Spleen (tissue), 11 donors: Measurements from ENCODE around the gene STK33. TPM values are rescaled to one million over a fixed set of nuclear protein-coding genes. Genes with fewer than 3 reads are reported as not detected.

Experiments
- DNase-seq: peaks from one replicate; pipeline ENCODE4 v3.0.0-alpha.2; 2020
- H3K27ac ChIP-seq, 8 donors: fragments of 200-600 bp; sonication (generic) in 7 of 8; 1 replicate in 4 of 8; 2 replicates in 4 of 8; pipeline versions ENCODE4 v1.5.0 to v1.8.0; 2016 to 2021; ENCODE audit warnings: inconsistent platforms in 4 of 8, mild to moderate bottlenecking in 4 of 8, moderate library complexity in 1 of 8
- H3K27me3 ChIP-seq, 7 donors: fragments of 200-600 bp; sonication (generic) in 6 of 7; replicated peaks in 1 of 7; 1 replicate in 4 of 7; 2 replicates in 3 of 7; pipeline versions ENCODE4 v1.5.0 to v1.8.0; 2016 to 2021; ENCODE audit warnings: inconsistent platforms in 3 of 7, mild to moderate bottlenecking in 1 of 7
- H3K36me3 ChIP-seq, 6 donors: fragments of 200-600 bp; sonication (generic) in 5 of 6; 1 replicate in 4 of 6; 2 replicates in 2 of 6; pipeline versions ENCODE4 v1.5.0 to v1.8.0; 2016 to 2021; ENCODE audit warnings: inconsistent platforms in 2 of 6
- H3K4me1 ChIP-seq, 6 donors: fragments of 200-600 bp; sonication (generic) in 5 of 6; 1 replicate in 3 of 6; 2 replicates in 3 of 6; pipeline versions ENCODE4 v1.5.0 to v1.8.0; 2016 to 2021; ENCODE audit warnings: inconsistent platforms in 3 of 6
- H3K4me3 ChIP-seq, 8 donors: fragments of 200-600 bp; sonication (generic) in 7 of 8; 1 replicate in 4 of 8; 2 replicates in 4 of 8; pipeline versions ENCODE4 v1.5.0 to v1.8.0; 2016 to 2021; ENCODE audit warnings: inconsistent platforms in 4 of 8, mild to moderate bottlenecking in 4 of 8, moderate library complexity in 2 of 8
- H3K9me3 ChIP-seq, 8 donors: fragments of 200-600 bp; sonication (generic) in 7 of 8; 1 replicate in 4 of 8; 2 replicates in 4 of 8; pipeline versions ENCODE4 v1.5.0 to v1.8.0; 2016 to 2021; ENCODE audit warnings: inconsistent platforms in 4 of 8
- POLR2A ChIP-seq, 3 donors: fragments of 450-650 bp; IDR thresholded peaks; one replicate each; pipeline ENCODE4 v1.5.1; 2017; ENCODE audit warnings: antibody characterized with exemption in 3 of 3, mild to moderate bottlenecking in 1 of 3
- POLR2AphosphoS5 ChIP-seq, 3 donors: sonication (generic); formaldehyde crosslinking; IDR thresholded peaks; one replicate each; pipeline ENCODE4 v1.5.1; 2017; ENCODE audit warnings: antibody characterized with exemption in 3 of 3
- WGBS, 5 donors: extraction: QIAGEN DNeasy Blood & Tissue Kit in 3 of 5; methylation state at CpG; one replicate each; pipeline versions ENCODE4 v1.1.5 to v1.1.7; 2013 to 2018; 5-methylcytosine and 5-hydroxymethylcytosine counted together
- intact Hi-C: fragments of 100-400 bp; cut with DNase I; formaldehyde crosslinking; loops from one replicate; pipeline ENCODE4 v1.15.0; 2023; ENCODE audit warnings: low total_unique reads
- polyA plus RNA-seq, 3 donors: library from polyadenylated mRNA; stranded (reverse); fragments of 200-250 nt; gene quantifications; one replicate each; pipeline ENCODE4 v1.2.1, GENCODE V29; 2013
- total RNA-seq, 7 donors: library from RNA; depleted of rRNA in 3 of 7; stranded (reverse); fragments of >200 nt in 3 of 7; fragmentation: NEBNext Ultra II Directional in 4 of 7; extraction: Animal tissue kit (Norgen Biotek cat#: 25700) in 4 of 7; gene quantifications; one replicate each; pipeline versions ENCODE4 v1.1.0 to v1.2.1, GENCODE V29; 2016 to 2021
- TF ChIP-seq, protein P1 (sequence below), 11 experiments: fragments of 200-600 bp in 7 of 11; fragments of 450-650 bp in 4 of 11; sonication (generic) in 4 of 11; IDR thresholded peaks in 8 of 11; conservative IDR thresholded peaks in 3 of 11; 1 replicate in 7 of 11; 2 replicates in 4 of 11; pipeline versions ENCODE4 v1.4.0 to v1.8.0; 2016 to 2021; ENCODE audit warnings: antibody characterized with exemption in 11 of 11, inconsistent platforms in 4 of 11, mild to moderate bottlenecking in 1 of 11
- donor health status: healthy with polysubstance abuse.
- donor health status: DM: no; HTN: no; CAD: no; lungs with moderate emphysema.
- donor health status: DM: no; HTN: no; CAD: no.
- donor health status: Bipolar disorder and iron deficiency.
- donor health status: healthy.
- donor health status: DM: no; HTN: no; CAD: no.
- donor health status: DM: yes; HTN: yes; CAD: no.

STK33 gene
- total and polyA plus RNA-seq, 10 donors: 1.6 to 8.1 (median 3.8) TPM

DNA sequence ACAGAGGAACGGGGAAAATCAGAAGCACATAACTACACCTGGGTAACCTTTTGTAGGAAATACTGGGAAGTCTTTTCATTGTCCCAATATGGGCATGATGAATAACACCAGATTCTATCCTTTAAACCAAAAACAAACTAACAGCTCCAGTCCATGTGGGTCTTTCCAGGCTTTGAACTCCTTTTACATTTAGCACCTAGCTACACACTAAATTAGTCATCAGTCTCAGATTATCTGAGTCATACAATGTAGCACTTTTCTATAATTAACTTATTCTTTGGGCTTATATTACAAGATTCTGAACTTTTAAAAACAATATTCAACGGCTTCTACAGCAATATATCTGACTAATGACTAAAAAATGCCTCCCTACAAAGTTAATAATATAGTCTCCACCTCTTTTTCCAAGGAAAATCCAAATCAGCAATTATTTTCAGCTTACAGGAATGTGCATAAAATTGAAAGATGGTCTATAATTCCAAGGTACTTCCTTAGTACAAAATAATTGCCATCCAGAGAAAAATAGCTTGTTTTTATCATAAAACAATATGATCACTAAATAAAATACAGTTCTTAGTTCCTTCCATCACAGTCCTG, 26.3 kb downstream of the STK33 start:
- H3K4me1 ChIP-seq: peaks cover 0 to 8% (median 0%) of the 10 kb centered on the region in 6 donors
- WGBS, 5 donors: 72 to 88% (median 77%) methylated on average over 2 of the region's 2 CpGs
- DNase-seq: no peak
- intact Hi-C loops: loop anchor here (2.0 kb wide), 1 partner anchor 345 kb away; no protein-coding TSS in a partner anchor
- H3K9me3 ChIP-seq: no peaks in the 10 kb centered on the region
- H3K27me3 ChIP-seq: no peaks in the 10 kb centered on the region
- H3K27ac ChIP-seq: no peak overlapping the region
- no peak overlapping the region for H3K4me3 ChIP-seq
- no peaks in the 10 kb centered on the region for H3K36me3 ChIP-seq
- TF ChIP-seq POLR2AphosphoS5 (IDR thresholded peaks at IDR 0.05) (no peak), POLR2A (IDR thresholded peaks at IDR 0.05) (no peak)
- TF ChIP-seq, protein P1, sequence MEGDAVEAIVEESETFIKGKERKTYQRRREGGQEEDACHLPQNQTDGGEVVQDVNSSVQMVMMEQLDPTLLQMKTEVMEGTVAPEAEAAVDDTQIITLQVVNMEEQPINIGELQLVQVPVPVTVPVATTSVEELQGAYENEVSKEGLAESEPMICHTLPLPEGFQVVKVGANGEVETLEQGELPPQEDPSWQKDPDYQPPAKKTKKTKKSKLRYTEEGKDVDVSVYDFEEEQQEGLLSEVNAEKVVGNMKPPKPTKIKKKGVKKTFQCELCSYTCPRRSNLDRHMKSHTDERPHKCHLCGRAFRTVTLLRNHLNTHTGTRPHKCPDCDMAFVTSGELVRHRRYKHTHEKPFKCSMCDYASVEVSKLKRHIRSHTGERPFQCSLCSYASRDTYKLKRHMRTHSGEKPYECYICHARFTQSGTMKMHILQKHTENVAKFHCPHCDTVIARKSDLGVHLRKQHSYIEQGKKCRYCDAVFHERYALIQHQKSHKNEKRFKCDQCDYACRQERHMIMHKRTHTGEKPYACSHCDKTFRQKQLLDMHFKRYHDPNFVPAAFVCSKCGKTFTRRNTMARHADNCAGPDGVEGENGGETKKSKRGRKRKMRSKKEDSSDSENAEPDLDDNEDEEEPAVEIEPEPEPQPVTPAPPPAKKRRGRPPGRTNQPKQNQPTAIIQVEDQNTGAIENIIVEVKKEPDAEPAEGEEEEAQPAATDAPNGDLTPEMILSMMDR (IDR thresholded peaks at IDR 0.05 in 8 of 11, conservative IDR thresholded peaks at IDR 0.05 in 3 of 11): no peak

DNA sequence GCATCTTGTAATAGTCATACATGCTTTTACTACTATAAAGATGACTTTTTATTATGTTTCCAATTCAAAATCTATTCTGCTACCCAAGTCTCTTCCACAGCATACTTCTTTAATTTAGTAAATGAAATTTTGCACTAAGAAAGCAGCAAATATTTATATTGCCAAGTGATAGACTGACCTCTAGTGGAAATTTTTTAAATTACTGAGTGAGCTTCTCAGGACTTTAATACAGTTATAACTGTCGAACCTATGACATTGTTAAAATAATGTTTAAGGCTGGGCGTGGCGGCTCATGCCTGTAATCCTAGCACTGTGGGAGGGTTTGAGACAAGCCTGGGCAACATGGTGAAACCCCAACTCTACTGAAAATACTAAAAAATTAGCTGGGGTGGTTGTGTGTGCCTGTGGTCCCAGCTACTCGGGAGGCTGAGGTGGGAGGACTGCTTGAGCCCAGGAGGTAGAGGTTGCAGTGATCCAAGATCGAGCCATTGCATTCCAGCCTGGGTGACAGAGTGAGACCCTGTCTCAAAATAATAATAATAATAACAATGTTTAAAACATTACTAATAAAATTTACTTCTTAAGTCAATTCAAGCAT, 27.3 kb downstream of the STK33 start:
- WGBS, 5 donors: 33 to 53% (median 38%) methylated on average over 5 of the region's 5 CpGs
- TF ChIP-seq, protein P1 (IDR thresholded peaks at IDR 0.05 in 8 of 11, conservative IDR thresholded peaks at IDR 0.05 in 3 of 11): peak; percentile 45 to 77 (median 65)
- TF ChIP-seq POLR2AphosphoS5 (IDR thresholded peaks at IDR 0.05): no peak
- no peak for TF ChIP-seq POLR2A (IDR thresholded peaks at IDR 0.05)
- DNase-seq: no peak
- H3K4me3 ChIP-seq: no peak overlapping the region
- H3K27ac ChIP-seq: no peak overlapping the region
- H3K36me3 ChIP-seq: no peaks in the 10 kb centered on the region
- peaks cover 0 to 8% (median 0%) of the 10 kb centered on the region in 6 donors for H3K4me1 ChIP-seq
- no peaks in the 10 kb centered on the region for H3K27me3 ChIP-seq
- H3K9me3 ChIP-seq: peaks cover 0 to 6% (median 2%) of the 10 kb centered on the region in 8 donors
- intact Hi-C loops: loop anchor here (2.0 kb wide), 1 partner anchor 344 kb away; no protein-coding TSS in a partner anchor

DNA sequence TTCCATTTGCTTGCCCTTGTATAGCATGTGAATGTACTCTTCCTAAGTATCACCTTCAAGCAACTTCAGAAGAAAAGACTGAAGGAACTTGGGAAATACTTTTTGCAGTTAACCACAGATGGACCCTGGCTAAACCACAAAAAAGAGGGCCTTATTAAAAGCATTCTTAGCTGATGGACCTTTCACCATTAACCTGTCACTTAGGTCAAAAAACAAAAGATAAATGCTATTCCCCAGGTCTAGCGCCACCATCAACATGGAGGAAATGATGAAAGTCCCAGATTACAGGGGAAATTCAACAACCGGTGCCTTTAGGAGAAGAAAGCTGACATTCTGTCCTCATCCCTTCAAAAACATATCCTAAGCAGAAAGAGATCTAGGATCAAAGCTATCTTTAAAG, 29.5 kb downstream of the STK33 start:
- TF ChIP-seq, protein P1 (IDR thresholded peaks at IDR 0.05 in 8 of 11, conservative IDR thresholded peaks at IDR 0.05 in 3 of 11): no peak
- TF ChIP-seq POLR2AphosphoS5 (IDR thresholded peaks at IDR 0.05) (no peak), POLR2A (IDR thresholded peaks at IDR 0.05) (no peak)
- H3K27me3 ChIP-seq: no peaks in the 10 kb centered on the region
- H3K4me3 ChIP-seq: no peak overlapping the region
- H3K9me3 ChIP-seq: peaks cover 0 to 14% (median 10%) of the 10 kb centered on the region in 8 donors
- 47 to 75% (median 56%) methylated on average over 2 of the region's 2 CpGs for WGBS, 5 donors
- intact Hi-C loops: no loop called here
- DNase-seq: no peak
- peaks cover 0 to 8% (median 0%) of the 10 kb centered on the region in 6 donors for H3K4me1 ChIP-seq
- H3K27ac ChIP-seq: no peak overlapping the region
- H3K36me3 ChIP-seq: no peaks in the 10 kb centered on the region

GRCh38 chr11:8561461-8561860, 32.6 kb downstream of the STK33 start:
- H3K4me1 ChIP-seq: peaks cover 0 to 3% (median 0%) of the 10 kb centered on the region in 6 donors
- TF ChIP-seq POLR2AphosphoS5 (IDR thresholded peaks at IDR 0.05): no peak
- TF ChIP-seq POLR2A (IDR thresholded peaks at IDR 0.05): no peak
- no peaks in the 10 kb centered on the region for H3K36me3 ChIP-seq
- no peak overlapping the region for H3K27ac ChIP-seq
- no peaks in the 10 kb centered on the region for H3K27me3 ChIP-seq
- H3K9me3 ChIP-seq: peaks cover 0 to 14% (median 10%) of the 10 kb centered on the region in 8 donors
- intact Hi-C loops: no loop called here
- no peak overlapping the region for H3K4me3 ChIP-seq
- no peak for DNase-seq
- WGBS, 5 donors: 82 to 94% (median 84%) methylated on average over 3 of the region's 3 CpGs
